NCI-H2171 (cell line): ENCODE measurements around the gene BACH1.
"Not testable (repeated sequence)": the region's sequence is repeated elsewhere in the genome, so short reads cannot be mapped to it uniquely, and the experiment has no call there.

Experiments
- DNase-seq: peaks from one replicate; lab custom pipeline; 2025; lab: John Stamatoyannopoulos, UW

Gene BACH1

DNA sequence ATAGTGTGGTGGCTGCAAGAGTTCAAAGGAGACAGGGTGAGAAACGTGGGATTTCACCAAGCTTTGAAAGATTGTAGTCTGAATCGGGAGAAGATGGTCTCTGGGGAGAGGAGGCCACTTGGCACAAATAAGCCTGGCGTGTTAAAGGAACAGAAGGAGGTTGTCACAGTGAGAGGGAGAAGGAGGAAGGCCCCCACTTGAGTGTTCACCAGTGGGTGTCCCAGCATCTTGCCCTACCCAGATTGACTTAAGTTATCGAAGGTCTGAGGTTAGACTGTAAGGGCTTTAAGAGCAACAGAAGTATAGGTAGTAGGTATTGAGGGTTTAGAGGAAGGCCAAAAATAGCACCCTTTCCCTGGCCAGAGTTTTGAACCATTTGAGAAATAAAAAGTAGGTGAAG, 48.0 kb downstream of the BACH1 start:
- no peak for DNase-seq

DNA sequence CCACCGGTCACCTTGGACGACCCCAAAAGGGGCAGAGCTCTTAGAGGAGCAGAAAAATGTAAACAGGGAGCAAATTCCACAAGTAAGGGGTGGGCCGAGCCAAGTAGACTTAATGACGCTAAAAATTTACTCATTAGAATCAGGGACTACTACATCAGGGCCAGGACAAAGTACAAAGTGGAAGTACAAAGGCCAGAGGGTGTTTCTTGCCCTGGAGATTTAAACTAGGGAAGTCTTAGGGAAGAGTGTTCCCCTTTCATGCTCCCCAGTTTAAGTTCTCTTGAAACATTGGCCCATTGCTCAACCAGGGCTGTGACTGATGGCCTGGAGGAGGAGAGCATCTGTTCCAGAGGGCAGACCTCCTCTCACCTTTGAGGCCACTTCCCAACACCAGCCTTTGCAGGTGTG, 48.6 kb downstream of the BACH1 start:
- DNase-seq = no peak

DNA sequence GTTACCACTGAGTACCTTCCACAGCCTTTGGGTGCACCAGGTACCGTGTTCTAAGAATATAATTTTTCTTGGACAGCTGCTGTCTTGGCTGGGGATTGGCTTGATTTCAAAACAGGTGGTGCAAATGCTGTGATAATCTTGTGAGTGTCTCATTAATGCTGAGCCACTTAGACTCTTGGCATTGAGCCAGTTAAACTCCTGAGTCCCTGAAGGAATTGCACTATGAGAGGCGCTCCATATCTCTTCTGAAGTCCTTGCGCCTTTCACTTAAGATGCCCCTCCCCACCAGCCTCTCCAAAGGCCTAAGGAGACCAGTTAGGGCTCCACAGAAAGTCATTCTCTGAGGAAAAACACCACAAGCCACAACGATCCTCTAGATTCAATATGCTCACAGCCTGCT, 51.0 kb downstream of the BACH1 start:
- DNase-seq = peak; percentile 61

GRCh38 chr21:29350246-29350779, 51.6 kb downstream of the BACH1 start:
- no peak for DNase-seq

- DNase-seq = no peak
Observed at GRCh38 chr21:29351691-29352090, 53.0 kb downstream of the BACH1 start.

DNA sequence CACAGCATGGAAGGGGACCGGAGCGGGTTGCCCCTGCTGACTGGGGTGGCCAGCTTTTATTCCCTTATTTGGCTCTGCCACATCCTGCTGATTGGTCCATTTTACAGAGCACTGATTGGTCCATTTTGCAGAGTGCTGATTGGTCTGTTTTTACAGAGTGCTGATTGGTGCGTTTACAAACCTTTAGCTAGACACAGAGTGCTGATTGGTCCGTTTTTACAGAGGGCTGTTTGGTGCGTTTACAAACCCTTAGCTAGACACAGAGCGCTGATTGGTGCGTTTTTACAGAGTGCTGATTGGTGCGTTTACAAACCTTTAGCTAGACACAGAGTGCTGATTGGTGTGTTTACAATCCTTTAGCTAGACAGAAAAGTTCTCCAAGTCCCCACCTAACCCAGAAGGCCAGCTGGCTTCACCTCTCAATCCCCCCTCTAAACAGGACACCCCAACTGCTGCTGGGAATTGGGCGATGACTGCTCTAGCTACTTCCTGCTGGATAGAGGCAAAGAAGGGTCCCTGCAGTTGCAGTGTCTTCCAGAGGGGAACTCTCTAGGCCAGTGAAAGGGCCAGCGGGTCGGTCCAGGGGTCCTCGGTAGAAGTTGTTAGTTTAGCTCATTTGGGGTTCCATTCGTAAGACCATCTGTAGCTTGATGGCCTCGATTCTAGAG, 56.5 kb downstream of the BACH1 start:
- DNase-seq = not testable (repeated sequence)

- DNase-seq = not testable (repeated sequence)
Observed at GRCh38 chr21:29356291-29356690, 57.6 kb downstream of the BACH1 start.

DNA sequence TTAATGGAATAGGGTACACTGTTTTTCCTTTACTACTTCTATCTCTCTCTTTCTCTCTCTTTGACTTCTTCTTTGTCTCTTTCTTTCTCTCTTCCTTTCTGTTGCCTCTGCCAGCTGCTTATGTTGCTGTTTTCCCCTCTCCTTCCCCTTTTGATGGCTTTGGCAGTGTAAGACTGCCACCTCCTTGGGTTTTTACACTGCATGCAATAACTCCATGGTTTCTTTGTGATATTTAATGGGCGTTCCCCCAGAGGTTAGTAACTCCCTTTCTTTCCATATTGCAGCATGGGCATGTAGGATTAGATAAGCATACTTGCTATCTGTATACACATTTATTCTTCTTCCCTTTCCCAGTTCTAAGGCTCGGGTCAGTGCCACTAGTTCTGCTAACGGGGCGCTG, 58.1 kb downstream of the BACH1 start:
- not testable (repeated sequence) for DNase-seq

- DNase-seq = no peak
Observed at GRCh38 chr21:29359718-29360117, 61.0 kb downstream of the BACH1 start.

DNA sequence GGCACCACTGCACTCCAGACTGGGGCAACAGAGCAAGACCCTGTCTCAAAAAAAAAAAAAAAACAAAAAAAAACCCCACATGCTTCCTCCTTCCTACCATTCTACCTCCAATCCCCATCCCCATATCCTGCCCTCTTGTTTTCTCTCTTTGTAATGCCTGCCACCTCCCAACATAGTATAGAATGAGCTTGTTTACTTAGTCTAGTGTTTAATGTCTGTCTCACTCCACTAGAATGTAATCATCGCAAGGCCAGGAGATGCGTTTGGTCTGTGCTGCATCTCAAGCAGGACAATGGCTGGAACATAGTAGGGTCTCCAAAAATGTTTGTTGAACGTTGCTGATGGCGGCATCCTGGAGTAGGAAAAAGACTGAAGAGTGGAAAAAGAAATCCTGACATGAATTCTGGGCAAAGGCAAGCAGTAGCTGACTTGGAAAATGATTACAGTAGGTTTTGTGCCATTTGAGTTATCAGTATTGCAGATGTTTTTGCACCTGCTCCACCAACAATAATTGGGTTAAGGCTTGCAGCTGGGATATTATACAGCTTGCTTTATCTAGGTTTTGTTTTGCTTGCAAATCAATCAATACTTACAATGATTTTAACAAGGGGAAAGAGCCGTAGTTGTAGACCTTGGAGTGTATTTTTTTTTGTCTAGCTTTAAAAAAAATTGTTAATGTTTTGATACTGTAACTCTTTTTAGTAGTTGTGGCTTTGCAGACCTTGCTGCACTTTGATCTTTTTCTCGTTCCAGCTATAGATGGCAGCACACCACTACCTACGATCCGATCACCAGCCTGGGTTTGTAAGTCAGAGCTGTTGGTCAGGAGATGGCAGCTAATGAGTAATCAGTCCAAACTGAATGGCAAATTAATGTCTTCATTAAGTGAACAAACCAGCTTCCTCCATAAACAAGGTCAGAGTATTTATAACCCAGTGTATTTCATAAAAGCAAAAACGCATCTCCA, 62.4 kb downstream of the BACH1 start:
- DNase-seq = no peak

DNA sequence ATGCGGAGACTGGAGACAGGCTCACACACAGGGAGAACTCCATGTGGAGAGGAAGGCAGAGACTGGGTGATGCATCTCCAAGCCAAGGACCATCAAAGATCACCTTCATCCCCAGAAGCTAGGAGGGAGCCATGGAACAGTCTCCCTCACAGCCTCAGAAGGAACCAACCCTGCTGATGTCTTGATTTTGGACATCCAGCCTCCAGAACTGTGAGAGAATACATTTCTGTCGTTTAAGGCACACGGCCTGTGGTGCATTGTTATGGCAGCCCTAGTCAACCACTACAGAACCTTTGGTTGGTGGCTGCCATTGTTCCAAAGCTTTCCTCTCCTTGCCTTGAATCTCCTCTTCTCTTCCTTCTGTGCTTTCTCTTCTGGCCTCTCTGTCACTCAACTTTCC, 64.0 kb downstream of the BACH1 start:
- no peak for DNase-seq

DNA sequence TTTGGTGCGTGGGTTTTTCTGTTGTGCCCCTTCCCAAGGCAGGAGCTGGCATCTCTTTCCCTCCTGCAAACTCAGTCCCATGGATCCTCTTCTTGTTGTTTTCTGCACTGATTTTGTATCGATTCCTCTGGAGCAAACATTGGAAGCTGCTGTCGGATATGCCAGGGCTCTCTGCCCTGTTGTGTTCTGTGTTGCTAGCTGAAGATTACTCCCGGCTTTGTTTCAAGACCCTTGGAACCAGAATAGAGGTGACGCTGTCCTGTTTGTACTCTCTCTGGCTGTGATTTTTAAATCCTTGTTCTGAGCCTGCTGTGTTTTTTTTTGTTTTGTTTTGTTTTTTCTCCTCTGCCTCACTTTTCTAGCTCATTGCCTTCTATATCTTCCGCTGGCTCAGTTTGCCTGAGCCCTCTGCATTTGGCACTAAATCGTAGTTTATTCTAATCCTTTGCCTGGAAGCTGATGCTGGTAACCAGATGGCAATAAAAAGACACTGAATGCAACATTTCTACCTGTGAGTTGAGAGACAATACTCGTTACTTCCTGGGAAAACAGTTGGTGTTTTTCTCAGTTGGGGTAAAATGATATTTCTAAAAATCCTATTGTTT, 67.0 kb downstream of the BACH1 start:
- peak; percentile 36 for DNase-seq

GRCh38 chr21:29366532-29366931, 67.8 kb downstream of the BACH1 start:
- no peak for DNase-seq

- DNase-seq = no peak
Observed at GRCh38 chr21:29367335-29367734, 68.6 kb downstream of the BACH1 start.

DNA sequence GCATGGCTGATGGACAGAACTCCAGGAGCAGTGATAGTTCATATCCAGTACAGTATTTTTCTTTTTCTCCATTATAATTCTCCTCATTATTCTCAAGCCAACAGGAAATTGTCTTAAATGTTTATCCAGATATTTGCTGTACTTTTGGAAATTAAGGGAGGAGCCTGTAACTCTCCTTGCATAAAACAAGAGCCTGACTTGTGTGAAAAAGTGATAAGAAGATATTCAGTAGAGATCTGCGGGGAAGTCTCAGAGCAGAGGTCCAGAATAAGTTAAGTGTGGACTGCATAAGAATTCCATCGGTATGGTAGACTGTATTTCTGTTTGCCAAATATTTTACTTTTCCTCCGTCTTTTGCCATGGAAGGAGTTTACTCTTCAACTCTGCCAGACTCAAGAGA, 70.2 kb downstream of the BACH1 start:
- no peak for DNase-seq

- DNase-seq = no peak
Observed at GRCh38 chr21:29371464-29371863, 72.7 kb downstream of the BACH1 start.

DNA sequence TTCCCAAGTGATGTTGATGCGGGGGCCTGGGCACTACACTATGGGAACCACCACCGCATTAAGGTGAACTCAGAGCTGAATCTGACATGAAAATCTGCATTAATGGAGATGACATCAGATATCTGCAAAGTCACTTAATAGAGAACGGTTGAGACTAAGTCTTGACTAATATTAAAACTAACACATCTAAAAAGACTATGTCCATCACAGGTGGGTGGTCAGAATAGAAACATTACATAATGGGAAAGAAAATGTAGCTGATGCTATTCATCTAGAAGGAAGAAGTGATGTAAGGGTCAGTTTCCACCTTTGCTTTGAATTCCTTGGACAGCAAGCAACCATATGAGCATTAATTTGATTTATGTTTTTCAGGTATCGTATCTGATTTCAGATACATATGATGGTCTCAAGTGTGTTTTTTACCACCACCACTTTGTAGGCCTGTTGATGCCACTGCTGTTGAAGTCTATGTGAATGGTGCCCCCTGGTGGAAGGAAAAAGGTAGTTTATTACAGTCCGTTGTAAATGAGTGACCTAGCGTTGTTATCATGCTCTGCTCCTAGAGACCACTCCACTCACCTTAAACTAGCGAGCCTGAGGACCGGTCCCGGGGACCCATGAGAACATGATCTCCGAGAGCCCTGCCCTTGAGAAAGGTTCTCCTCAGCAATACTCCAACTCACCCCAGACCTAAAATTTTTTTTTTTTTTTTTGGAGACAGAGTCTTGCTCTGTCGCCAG, 73.5 kb downstream of the BACH1 start:
- peak; percentile 56 for DNase-seq

- no peak for DNase-seq
Observed at GRCh38 chr21:29374481-29374880, 75.8 kb downstream of the BACH1 start.

- no peak for DNase-seq
Observed at GRCh38 chr21:29376556-29376955, 77.8 kb downstream of the BACH1 start.

DNA sequence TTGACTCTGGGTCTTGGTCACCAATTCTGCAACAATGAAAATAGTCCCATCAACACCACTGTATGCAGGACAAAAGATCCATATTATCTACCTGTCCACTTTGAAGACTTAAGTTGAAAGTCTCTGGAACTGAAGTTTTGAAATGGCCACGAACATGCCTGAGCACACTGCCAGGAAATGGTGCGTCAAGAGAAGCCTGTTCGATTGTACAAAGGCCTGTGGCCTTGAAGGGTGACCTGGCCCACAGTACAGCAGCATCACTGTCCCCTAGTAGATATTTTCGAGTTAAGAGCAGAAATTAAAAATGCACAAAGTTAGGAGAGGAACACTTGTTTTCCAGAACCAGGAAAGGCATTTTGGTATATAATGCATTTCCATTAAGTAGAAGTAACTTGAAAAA, 78.5 kb downstream of the BACH1 start:
- no peak for DNase-seq

GRCh38 chr21:29378832-29379231, 80.1 kb downstream of the BACH1 start:
- no peak for DNase-seq

DNA sequence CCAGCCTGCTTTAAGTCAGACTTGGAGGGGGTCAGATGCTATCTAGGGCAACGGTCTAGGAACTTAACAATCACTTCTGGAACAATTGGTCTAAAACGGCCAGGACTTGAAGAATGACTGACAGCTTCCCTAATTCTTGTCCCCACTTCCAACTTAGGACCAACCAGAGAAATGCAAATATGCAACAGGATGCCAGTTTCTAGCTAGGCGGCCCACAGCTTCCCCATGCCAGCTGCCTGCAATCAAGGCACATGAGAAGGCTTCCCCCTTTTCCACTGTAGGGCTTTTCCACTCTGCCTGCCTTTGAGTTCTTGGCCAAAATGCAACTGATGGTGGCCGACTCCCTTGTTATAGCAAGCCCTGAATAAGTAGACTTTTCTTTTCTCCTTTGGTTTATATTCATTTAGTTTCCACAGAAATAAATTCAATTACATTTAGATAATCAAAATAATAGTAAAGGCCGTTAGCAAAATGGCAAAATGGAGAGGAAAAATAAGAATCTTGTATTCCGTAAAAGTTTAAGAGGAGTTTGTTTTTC, 80.9 kb downstream of the BACH1 start:
- no peak for DNase-seq
